ENCODE data around the gene GRB10.
"Not testable (repeated sequence)": the region's sequence is repeated elsewhere in the genome, so short reads cannot be mapped to it uniquely, and the experiment has no call there.

Gene GRB10

DNA sequence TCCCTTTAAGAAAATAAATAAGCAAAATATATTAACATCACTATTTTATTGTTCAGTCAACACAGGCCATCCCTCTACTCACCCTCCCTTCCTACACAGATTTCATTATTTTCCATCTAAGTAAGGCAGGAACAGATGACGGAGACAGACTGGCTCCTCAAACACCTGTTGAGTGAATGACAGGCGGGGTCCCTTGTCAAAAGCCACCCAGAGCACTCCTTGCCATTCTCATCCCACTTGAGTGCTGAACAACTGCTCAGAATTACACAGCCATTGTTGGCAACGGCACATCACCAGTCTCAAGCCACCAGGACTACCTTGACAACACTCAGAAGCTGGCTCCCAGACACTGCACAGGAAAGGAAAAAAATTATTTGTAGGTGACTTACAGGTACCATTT is 3.3 kb downstream of the GRB10 start:
- no peak for DNase-seq (ENCODE audit: low read depth in 2 of 2)

DNA sequence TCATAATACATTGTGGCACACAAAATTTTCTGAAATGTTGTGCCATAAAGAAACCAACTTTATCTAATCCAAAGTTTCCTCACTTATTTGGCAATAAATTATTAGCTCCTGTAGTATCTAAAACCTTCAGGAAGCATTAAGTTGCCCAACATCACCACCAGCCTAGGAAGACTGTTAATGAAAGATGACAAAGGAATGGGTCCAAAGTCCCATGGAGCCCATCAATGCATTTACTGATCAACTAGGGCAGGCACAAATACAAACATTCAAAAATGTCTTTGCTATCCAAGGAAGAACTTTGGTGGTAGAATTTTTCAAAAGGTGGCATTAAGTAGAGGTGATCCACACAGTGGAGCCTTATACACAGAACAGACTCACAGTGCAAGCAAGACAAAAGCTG is 4.5 kb downstream of the GRB10 start:
- DNase-seq (ENCODE audit: low read depth in 2 of 2): no peak

- no peak for DNase-seq (ENCODE audit: low read depth in 2 of 2)
Observed at GRCh38 chr7:50775836-50776235, 6.9 kb downstream of the GRB10 start.

DNA sequence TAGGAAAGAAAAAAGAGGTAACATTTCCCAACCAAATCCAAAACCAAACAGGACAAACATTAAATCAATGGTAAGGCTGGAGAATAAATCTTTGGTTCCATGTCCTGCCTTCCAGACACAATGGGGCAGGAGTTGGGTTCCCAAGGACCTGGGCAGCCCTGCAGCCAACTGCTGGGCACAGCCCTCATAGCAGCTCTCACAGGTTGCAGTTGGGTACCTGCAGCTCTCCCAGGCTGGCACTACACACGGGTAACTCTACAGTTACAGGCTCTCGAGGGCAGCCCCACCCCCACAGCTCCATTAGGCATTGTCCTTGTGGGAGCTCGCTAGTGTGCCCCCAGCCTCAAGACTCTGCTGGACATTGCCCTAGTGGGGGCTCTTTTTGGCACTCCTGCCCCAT is 7.5 kb downstream of the GRB10 start:
- DNase-seq (ENCODE audit: low read depth in 2 of 2): no peak

DNA sequence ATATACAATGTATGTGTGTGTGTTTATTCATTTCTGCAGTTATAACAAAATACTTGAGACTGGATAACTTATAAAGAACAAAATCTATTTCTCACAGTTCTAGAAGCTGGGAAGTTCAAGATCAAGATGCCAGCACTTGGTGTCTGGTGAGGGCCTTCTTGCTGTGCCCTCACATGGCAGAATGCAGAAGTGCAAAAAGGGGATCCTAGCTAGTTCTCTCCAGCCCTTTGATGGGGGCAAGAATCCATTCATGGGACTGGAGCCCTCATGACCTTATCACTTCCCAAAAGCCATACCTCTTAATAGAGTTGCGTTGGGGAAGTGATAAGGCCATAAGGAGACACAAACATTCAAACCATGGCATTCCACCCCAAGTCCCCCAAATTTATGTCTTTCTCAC is 8.4 kb downstream of the GRB10 start:
- no peak for DNase-seq (ENCODE audit: low read depth in 2 of 2)

DNA sequence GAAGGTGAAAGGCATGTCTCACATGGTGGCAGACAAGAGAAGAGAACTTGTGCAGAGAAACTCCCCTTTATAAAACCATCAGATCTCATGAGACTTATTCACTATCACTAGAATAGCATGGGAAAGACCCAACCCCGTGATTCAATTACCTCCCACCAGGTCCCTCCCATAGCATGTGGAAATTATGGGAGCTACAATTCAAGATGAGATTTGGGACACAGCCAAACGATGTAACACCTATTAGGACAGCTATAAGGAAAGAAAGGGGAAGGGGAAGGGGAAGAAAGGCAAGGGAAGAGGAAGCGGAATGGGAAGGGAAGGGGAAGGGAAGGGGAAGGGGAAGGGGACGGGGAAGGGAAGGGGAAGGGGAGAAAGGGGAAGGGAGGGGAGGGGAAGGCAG is 9.6 kb downstream of the GRB10 start:
- DNase-seq (ENCODE audit: low read depth in 2 of 2): not testable (repeated sequence)

- no peak for DNase-seq (ENCODE audit: low read depth in 2 of 2)
Observed at GRCh38 chr7:50771120-50772002, 11.3 kb downstream of the GRB10 start.

- DNase-seq (ENCODE audit: low read depth in 2 of 2): no peak
Observed at GRCh38 chr7:50768485-50769474, 13.9 kb downstream of the GRB10 start.

DNA sequence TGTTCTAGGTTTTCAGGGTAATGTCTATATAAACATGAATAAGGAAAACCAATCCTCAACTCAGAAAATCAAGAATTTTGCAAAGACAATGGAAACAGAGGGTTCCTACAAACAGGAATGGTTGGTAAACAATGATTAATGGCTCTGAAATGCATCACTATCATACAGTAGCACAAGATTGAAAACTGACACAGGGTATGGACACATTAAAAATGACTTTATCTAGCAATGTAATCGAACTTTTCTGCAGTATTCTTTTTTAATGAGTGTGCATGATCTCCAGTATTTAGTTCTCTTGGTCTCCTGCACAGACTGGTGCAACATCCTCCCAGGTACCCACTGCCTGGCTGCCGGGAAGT is 15.9 kb downstream of the GRB10 start:
- DNase-seq (ENCODE audit: low read depth in 2 of 2): no peak

GRCh38 chr7:50766106-50766848 is 16.4 kb downstream of the GRB10 start:
- DNase-seq (ENCODE audit: low read depth in 2 of 2): no peak

DNA sequence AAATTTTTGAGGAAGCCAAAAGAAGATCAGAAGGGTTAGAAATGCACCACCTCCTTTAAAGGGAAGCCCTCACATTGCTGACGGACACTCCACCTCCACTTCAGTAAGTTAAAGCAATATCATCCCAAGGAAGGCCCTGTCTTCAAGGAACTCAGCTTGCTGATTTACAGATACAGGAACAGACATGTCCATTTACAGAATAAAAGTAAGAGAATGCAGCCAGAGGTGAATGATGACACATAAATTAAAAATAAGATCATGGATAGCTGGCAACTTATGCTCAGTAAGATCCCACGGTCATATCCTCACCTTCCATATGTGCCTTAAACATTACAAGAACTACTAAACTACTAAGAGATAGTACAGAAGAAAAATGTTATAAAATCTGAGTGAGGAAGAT is 20.4 kb downstream of the GRB10 start:
- DNase-seq (ENCODE audit: low read depth in 2 of 2): no peak

DNA sequence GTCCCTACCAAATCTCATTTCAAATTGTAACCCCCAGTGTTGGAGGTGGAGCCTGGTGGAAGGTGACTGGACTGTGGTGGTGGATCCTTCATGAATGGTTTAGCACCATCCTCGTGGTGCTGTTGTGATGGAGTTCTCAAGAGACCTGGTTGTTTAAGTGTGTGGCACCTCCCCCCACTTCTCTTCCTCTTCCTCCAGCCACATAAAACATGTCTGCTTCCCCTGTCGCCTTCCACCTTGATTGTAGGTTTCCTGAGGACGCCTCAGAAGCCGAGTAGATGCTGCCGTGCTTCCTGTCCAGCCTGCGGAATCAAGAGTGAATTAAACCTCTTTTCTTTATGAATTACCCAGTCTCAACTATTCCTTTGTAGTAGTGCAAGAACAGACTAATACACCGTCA is 21.0 kb downstream of the GRB10 start:
- DNase-seq (ENCODE audit: low read depth in 2 of 2): no peak

- no peak for DNase-seq (ENCODE audit: low read depth in 2 of 2)
Observed at GRCh38 chr7:50757703-50758390, 24.8 kb downstream of the GRB10 start.

DNA sequence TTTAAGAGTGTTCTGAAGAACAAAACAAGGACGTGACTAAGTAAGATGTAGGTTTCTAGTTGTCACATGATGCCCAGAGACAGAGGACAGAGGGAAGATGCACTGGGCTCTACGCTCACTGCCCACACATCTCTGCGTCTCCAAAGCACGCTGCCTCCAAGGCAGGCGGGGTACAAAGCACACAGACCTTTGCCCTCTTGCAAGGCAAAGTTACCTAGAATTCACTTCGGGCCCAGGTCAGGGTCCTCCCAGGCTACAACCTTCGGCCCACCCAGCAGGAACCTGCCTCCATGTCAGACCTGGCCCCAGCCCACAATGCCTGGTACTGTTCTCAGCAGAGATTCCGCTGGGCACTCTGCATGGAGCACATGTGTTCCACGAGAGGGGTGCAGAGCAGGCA is 26.5 kb downstream of the GRB10 start:
- no peak for DNase-seq (ENCODE audit: low read depth in 2 of 2)

GRCh38 chr7:50754684-50755083 is 28.0 kb downstream of the GRB10 start:
- no peak for DNase-seq (ENCODE audit: low read depth in 2 of 2)

DNA sequence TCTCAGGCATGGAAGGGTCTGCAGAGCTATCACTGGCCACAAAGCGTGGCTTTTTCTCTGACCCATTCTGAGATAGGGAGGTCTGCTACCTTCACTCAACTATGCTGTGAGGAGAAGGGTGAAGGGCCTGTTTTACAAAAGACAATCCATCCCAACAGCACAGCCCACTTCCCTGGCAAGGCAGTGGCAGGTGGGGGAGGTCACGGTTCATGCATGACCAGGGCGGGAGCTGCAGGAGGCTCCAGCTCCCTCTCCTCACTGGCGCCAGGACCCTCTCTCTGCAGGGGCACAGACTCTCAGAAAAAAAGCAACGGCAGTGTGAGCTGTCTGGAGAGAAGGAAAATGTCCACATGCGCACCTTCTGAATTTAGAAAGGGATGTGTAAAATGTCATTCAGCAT is 28.5 kb downstream of the GRB10 start:
- DNase-seq (ENCODE audit: low read depth in 2 of 2): no peak

GRCh38 chr7:50752422-50752821 is 30.3 kb downstream of the GRB10 start:
- no peak for DNase-seq (ENCODE audit: low read depth in 2 of 2)

GRCh38 chr7:50751146-50751545 is 31.6 kb downstream of the GRB10 start:
- no peak for DNase-seq (ENCODE audit: low read depth in 2 of 2)

- DNase-seq (ENCODE audit: low read depth in 2 of 2): no peak
Observed at GRCh38 chr7:50749896-50750295, 32.8 kb downstream of the GRB10 start.

DNA sequence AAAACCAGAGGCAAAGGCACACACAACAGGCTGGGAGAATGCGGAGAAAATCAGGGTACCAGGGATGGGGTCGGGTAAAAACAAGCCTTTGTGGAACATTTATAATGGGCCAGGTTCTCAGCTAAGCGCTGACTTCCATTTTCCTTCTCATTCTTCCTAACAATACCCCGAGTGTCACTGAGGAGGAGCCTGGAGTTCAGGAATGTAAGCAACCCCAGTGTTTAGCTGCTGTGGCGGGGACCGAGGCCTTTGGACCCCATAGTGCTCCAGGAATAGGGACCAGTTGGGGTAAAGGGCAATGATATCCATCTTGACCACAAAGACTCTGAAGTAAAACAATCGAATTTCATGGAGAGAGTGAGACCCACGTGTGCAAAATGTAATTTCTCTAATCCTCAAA is 34.2 kb downstream of the GRB10 start:
- no peak for DNase-seq (ENCODE audit: low read depth in 2 of 2)

- DNase-seq (ENCODE audit: low read depth in 2 of 2): no peak
Observed at GRCh38 chr7:50745835-50746234, 36.9 kb downstream of the GRB10 start.

All from stimulated activated CD4-positive, alpha-beta T cell treated with anti-CD3 and anti-CD28 coated beads, Interleukin-4, amount 100 ng/mL, for 48 hours (primary cell).